ENCODE measurements around the gene FLACC1. TPM values are rescaled to one million over a fixed set of nuclear protein-coding genes. Genes with fewer than 3 reads are reported as not detected.
A peak's percentile ranks its signal among the peaks of the same experiment; 100 is the strongest.

Gene FLACC1
- total and polyA plus RNA-seq, 2 donors (not counting 1 experiment from before 2014, with no cell fraction given), result 1.5 to 5.0 TPM

DNA sequence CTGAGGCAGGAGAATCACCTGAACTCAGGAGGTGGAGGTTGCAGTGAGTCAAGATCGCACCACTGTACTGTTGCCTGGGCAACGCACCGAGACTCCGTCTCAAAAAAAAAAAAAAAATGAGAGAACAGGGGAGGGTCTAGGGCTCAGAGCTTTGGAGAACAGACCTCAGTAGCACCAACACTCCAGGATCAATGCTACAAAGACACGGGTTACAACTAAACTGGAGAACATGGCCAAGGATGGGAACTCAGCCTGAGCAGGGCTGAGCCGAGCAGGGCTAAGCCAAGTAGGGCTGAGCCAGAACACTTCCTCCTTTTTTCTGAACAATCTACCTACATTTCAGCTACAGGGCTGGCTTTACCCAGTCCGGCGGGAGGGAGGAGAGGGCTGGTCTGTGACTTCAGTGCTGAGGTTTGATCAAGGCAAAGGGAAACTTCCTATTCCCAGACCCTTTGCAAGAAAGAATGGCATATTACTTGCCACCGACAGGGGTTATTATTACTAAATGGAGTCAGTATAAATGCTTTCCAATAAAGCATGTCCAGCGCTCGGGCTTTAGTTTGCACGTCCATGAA, 99.7 kb downstream of the FLACC1 start:
- ATAC-seq (ENCODE audit: low read depth) (peak; percentile 55), DNase-seq (peak; percentile 87)
- Histone ChIP-seq H3K4me2 (replicated peaks; ENCODE audit: low read depth, low read length, poor library complexity, severe bottlenecking) (peak overlapping the region; percentile 87), H3K4me1 (ENCODE audit: control insufficient read depth in 2 of 2, insufficient read depth in 2 of 2, low read length in 2 of 2) (peaks cover 57 to 85% of the 10 kb centered on the region in 2 donors), H3K79me2 (ENCODE audit: control insufficient read depth, insufficient read depth, low read length) (peaks cover 69% of the 10 kb centered on the region), H2AFZ (ENCODE audit: insufficient read depth, low read depth, low read length, poor library complexity, severe bottlenecking) (peak overlapping the region; percentile 55), H3K27me3 (replicated peaks in 1 of 4; ENCODE audit: control extremely low read depth in 1 of 4, control insufficient read depth in 3 of 4, insufficient read depth in 4 of 4, low read length in 3 of 4) (no peaks in the 10 kb centered on the region), H3K27ac (ENCODE audit: low read length in 2 of 2) (peak overlapping the region; percentile 97 to 98), H3K9ac (ENCODE audit: low read length) (peak overlapping the region; percentile 81), H3K4me3 (ENCODE audit: control extremely low read depth in 1 of 5, extremely low read depth in 1 of 5, insufficient read depth in 1 of 5, low read depth in 2 of 5, low read length in 4 of 5) (peak overlapping the region; percentile 39 to 90 (median 58)), H3K36me3 (replicated peaks in 1 of 2; ENCODE audit: control extremely low read depth in 1 of 2, control insufficient read depth in 1 of 2, extremely low read depth in 1 of 2, insufficient read depth in 2 of 2, low read length in 1 of 2) (no peaks in the 10 kb centered on the region), H3K9me3 (ENCODE audit: control extremely low read depth in 1 of 3, control insufficient read depth in 2 of 3, insufficient read depth in 1 of 3, low read length in 2 of 3) (no peaks in the 10 kb centered on the region), H4K20me1 (ENCODE audit: control insufficient read depth, insufficient read depth, low read length, poor library complexity, severe bottlenecking) (peaks cover 5% of the 10 kb centered on the region)
- ChIA-PET POLR2A (interaction anchor here (0.6 to 1.6 kb wide), 3 partner anchors 21 to 241 kb away, joined by 3 to 5 read pairs (median 5); no protein-coding TSS in a partner anchor), CTCF (interaction anchor here (0.7 to 10.9 kb wide), 6 partner anchors 10 to 294 kb away, joined by 3 to 123 read pairs (median 4); partner anchors contain the start of gene ORC2)
- Mint-ChIP-seq H3K27me3 (no peaks in the 10 kb centered on the region), H3K4me1 (peaks cover 73% of the 10 kb centered on the region), H3K4me3 (peak overlapping the region; percentile 87), H3K9me3 (ENCODE audit: insufficient read depth) (no peaks in the 10 kb centered on the region), H3K27ac (peak overlapping the region; percentile 99)
- 2% methylated on average over 8 of the region's 12 CpGs for WGBS (ENCODE audit: insufficient coverage)
- TF ChIP-seq EZH2 (IDR thresholded peaks at IDR 0.05; ENCODE audit: borderline replicate concordance, insufficient read depth, low read depth, low read length, poor library complexity, severe bottlenecking), result no peak
- TF ChIP-seq, protein P1, sequence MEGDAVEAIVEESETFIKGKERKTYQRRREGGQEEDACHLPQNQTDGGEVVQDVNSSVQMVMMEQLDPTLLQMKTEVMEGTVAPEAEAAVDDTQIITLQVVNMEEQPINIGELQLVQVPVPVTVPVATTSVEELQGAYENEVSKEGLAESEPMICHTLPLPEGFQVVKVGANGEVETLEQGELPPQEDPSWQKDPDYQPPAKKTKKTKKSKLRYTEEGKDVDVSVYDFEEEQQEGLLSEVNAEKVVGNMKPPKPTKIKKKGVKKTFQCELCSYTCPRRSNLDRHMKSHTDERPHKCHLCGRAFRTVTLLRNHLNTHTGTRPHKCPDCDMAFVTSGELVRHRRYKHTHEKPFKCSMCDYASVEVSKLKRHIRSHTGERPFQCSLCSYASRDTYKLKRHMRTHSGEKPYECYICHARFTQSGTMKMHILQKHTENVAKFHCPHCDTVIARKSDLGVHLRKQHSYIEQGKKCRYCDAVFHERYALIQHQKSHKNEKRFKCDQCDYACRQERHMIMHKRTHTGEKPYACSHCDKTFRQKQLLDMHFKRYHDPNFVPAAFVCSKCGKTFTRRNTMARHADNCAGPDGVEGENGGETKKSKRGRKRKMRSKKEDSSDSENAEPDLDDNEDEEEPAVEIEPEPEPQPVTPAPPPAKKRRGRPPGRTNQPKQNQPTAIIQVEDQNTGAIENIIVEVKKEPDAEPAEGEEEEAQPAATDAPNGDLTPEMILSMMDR (IDR thresholded peaks at IDR 0.05), result peak; percentile 11
- intact Hi-C loops (cut with micrococcal nuclease), result loop anchor here (5.0 kb wide), 1 partner anchor 525 kb away; the partner anchor contains the start of gene ALS2

DNA sequence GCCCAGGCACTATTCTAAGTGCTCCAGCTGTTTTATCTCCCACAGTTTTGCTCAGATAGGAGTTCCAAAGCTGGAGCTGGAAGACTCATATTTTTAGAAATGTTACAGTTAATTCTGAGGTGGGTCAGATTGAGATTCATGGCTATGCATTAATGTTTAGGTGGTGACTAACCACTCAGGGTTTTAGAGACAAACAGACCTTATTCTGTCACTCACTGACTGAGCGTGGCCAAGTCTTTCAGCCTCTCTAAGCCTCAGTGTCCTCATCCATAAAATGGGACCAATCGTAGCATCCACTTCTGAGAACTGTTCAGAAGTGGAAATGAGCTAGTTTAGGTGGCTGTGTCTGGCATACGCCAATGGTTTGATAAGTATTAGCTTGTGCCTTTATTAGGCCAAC, 101.1 kb downstream of the FLACC1 start:
- Histone ChIP-seq H4K20me1 (ENCODE audit: control insufficient read depth, insufficient read depth, low read length, poor library complexity, severe bottlenecking) (no peaks in the 10 kb centered on the region), H3K9ac (ENCODE audit: low read length) (no peak overlapping the region), H3K9me3 (ENCODE audit: control extremely low read depth in 1 of 3, control insufficient read depth in 2 of 3, insufficient read depth in 1 of 3, low read length in 2 of 3) (no peaks in the 10 kb centered on the region), H3K27me3 (replicated peaks in 1 of 4; ENCODE audit: control extremely low read depth in 1 of 4, control insufficient read depth in 3 of 4, insufficient read depth in 4 of 4, low read length in 3 of 4) (no peaks in the 10 kb centered on the region), H3K4me1 (ENCODE audit: control insufficient read depth in 2 of 2, insufficient read depth in 2 of 2, low read length in 2 of 2) (peaks cover 52 to 85% of the 10 kb centered on the region in 2 donors), H3K27ac (ENCODE audit: low read length in 2 of 2) (peak overlapping the region; percentile 97 to 98), H3K79me2 (ENCODE audit: control insufficient read depth, insufficient read depth, low read length) (peaks cover 70% of the 10 kb centered on the region), H2AFZ (ENCODE audit: insufficient read depth, low read depth, low read length, poor library complexity, severe bottlenecking) (no peak overlapping the region), H3K36me3 (replicated peaks in 1 of 2; ENCODE audit: control extremely low read depth in 1 of 2, control insufficient read depth in 1 of 2, extremely low read depth in 1 of 2, insufficient read depth in 2 of 2, low read length in 1 of 2) (no peaks in the 10 kb centered on the region), H3K4me2 (replicated peaks; ENCODE audit: low read depth, low read length, poor library complexity, severe bottlenecking) (no peak overlapping the region), H3K4me3 (ENCODE audit: control extremely low read depth in 1 of 5, extremely low read depth in 1 of 5, insufficient read depth in 1 of 5, low read depth in 2 of 5, low read length in 4 of 5) (no peak overlapping the region)
- ChIA-PET POLR2A (no interaction called here), CTCF (interaction anchor here (1.2 to 10.9 kb wide), 3 partner anchors 19 to 293 kb away, joined by 3 to 123 read pairs (median 29); partner anchors contain the start of gene ORC2)
- WGBS (ENCODE audit: insufficient coverage), result no CpG with 5 or more reads among the region's 3 CpGs
- peak overlapping the region; percentile 99 for H3K27ac Mint-ChIP-seq
- ATAC-seq (ENCODE audit: low read depth) (no peak), DNase-seq (no peak)
- peaks cover 73% of the 10 kb centered on the region for H3K4me1 Mint-ChIP-seq
- peak overlapping the region; percentile 87 for H3K4me3 Mint-ChIP-seq
- H3K9me3 Mint-ChIP-seq (ENCODE audit: insufficient read depth), result no peaks in the 10 kb centered on the region
- TF ChIP-seq EZH2 (IDR thresholded peaks at IDR 0.05; ENCODE audit: borderline replicate concordance, insufficient read depth, low read depth, low read length, poor library complexity, severe bottlenecking), result no peak
- TF ChIP-seq, protein P1 (IDR thresholded peaks at IDR 0.05), result no peak
- intact Hi-C loops (cut with micrococcal nuclease), result loop anchor here (5.0 kb wide), 1 partner anchor 526 kb away; the partner anchor contains the start of gene ALS2
- H3K27me3 Mint-ChIP-seq, result no peaks in the 10 kb centered on the region

All from B cell (primary cell).